ENCODE data around the gene SEL1L3. TPM values are rescaled to one million over a fixed set of nuclear protein-coding genes. Genes with fewer than 3 reads are reported as not detected.

Gene SEL1L3
- total and polyA plus RNA-seq, 2 donors: 10.8 to 33.4 TPM

DNA sequence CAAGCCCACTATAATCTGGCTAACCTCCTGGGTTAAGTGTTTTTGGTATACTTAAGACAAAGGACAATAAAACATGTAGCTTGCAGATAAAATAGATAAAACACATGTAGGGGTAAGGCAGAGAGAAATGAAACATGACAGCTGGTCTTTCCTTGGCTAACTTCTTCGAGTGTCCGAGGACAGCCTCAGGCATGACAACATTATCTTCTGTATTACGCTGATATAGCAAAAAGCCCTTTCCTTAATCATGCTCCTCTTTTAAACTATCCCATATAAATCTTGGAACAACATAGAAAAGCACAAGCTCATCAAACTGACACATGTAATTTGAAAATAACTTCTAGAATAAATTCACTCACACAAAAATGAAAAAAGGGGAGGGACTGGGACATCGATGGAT is 91.1 kb downstream of the SEL1L3 start:
- H3K4me1 ChIP-seq (ENCODE audit: insufficient read depth): no peaks in the 10 kb centered on the region
- 38% methylated on average over 4 of the region's 4 CpGs for WGBS
- DNase-seq (ENCODE audit: extremely low spot score): no peak
- no peak overlapping the region for H3K4me3 ChIP-seq (ENCODE audit: low read depth, low read length)
- no peak overlapping the region for H3K27ac ChIP-seq (ENCODE audit: low read depth)
- peaks cover under 1% of the 10 kb centered on the region for H3K36me3 ChIP-seq (ENCODE audit: insufficient read depth)

GRCh38 chr4:25770847-25771246 is 91.9 kb downstream of the SEL1L3 start:
- WGBS: 33% methylated on average over 1 of the region's 1 CpG

GRCh38 chr4:25769251-25769650 is 93.5 kb downstream of the SEL1L3 start:
- no peaks in the 10 kb centered on the region for H3K4me1 ChIP-seq (ENCODE audit: insufficient read depth)
- no peak for DNase-seq (ENCODE audit: extremely low spot score)
- no peak overlapping the region for H3K27ac ChIP-seq (ENCODE audit: low read depth)
- WGBS: 27% methylated on average over 4 of the region's 4 CpGs
- H3K36me3 ChIP-seq (ENCODE audit: insufficient read depth): peaks cover 3% of the 10 kb centered on the region
- no peak overlapping the region for H3K4me3 ChIP-seq (ENCODE audit: low read depth, low read length)

More at GRCh38 chr4:25770847-25771246, 91.9 kb downstream of the SEL1L3 start:
- Histone ChIP-seq H3K4me1 (ENCODE audit: insufficient read depth) (no peaks in the 10 kb centered on the region), H3K4me3 (ENCODE audit: low read depth, low read length) (no peak overlapping the region), H3K27ac (ENCODE audit: low read depth) (no peak overlapping the region), H3K36me3 (ENCODE audit: insufficient read depth) (peaks cover 3% of the 10 kb centered on the region)
- no peak for DNase-seq (ENCODE audit: extremely low spot score)

DNA sequence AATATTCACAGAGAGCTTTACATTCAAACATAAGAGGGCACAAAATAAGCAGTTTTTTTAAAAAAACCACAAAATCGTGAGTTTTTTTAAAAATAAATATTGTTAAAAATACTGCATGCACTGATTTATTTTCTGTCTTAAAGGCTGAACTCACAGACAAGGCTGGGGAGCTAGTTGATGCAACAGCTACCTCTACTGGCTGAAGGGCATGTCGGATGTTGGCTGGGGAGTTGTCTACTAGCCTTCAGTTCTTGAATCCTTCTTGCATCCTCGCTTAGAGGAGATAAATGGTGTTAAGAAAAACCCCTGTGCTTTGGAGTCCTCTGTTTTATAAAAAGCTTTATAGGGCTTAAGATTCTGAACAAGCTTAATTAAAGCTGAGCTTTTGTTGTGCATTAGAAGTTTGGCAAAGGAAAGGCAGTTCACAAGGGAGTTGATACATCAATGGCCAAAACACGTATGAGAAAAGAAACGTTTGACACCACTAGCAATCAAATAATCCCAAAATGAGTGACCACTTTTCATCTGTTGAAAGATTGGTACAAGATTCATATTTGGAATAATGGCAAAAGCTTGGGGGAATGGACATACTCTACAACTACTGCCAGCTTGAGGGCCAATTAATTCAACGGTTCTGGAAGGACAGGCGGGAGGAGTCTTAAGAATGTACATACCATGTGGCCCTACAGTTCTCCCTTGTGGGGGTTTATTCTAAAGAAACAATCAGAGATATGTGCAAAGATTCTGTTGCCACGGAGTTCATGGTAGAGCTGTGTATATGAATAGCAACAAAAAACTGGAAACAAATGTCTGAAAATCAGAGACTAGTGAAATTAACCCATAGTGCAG is 94.7 kb downstream of the SEL1L3 start:
- 43% methylated on average over 8 of the region's 8 CpGs for WGBS
- Histone ChIP-seq H3K27ac (ENCODE audit: low read depth) (no peak overlapping the region), H3K4me1 (ENCODE audit: insufficient read depth) (no peaks in the 10 kb centered on the region), H3K4me3 (ENCODE audit: low read depth, low read length) (no peak overlapping the region), H3K36me3 (ENCODE audit: insufficient read depth) (peaks cover 3% of the 10 kb centered on the region)
- peak; percentile 41 for DNase-seq (ENCODE audit: extremely low spot score)

DNA sequence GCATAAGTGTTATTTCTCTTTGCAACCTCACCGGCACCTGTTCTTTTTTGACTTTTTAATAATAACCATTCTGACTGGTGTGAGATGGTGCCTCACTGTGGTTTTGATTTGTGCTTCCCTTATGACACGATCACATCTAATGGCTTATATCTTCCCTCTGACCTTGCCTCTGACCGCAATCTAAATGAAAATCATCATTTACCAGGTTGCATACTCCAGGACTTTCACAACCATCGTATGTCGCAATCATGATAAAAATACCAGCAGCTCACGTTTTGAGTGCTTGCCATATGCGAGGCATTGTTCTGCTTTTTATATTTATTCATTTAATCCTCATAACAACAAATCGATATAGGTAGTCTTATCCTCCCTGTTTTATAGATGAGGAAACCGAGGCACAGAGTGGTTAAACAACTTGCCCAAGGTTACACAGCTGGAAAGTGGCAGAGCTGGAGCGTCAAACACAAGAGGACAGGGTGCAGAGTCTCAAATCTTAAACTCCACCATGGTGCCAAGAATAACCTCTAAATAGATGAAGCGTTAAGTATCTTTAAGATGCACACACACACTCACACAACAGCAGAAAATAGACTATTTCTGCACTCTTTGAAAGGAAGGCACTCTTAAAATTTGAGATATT is 102.2 kb downstream of the SEL1L3 start:
- no peak for DNase-seq (ENCODE audit: extremely low spot score)
- Histone ChIP-seq H3K4me1 (ENCODE audit: insufficient read depth) (no peaks in the 10 kb centered on the region), H3K27ac (ENCODE audit: low read depth) (no peak overlapping the region), H3K36me3 (ENCODE audit: insufficient read depth) (no peaks in the 10 kb centered on the region), H3K4me3 (ENCODE audit: low read depth, low read length) (no peak overlapping the region)
- WGBS: 85% methylated on average over 11 of the region's 11 CpGs

DNA sequence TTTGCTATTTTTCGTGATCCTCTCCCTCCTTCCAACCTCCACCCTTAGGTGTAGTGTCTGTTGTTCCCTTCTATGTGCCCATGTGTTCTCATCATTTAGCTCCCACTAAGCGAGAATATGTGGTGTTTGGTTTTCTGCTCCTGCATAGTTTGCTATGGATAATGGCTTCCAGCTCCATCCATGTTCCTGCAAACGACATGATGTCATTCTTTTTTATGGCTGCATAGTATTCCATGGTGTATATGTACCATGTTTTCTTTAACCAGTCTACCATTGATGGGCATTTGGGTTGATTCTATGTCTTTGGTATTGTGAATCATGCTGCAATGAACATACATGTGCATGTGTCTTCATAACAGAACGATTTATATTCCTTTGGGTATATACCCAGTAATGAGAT is 102.7 kb downstream of the SEL1L3 start:
- no peak for DNase-seq (ENCODE audit: extremely low spot score)
- H3K4me1 ChIP-seq (ENCODE audit: insufficient read depth): no peaks in the 10 kb centered on the region
- H3K27ac ChIP-seq (ENCODE audit: low read depth): no peak overlapping the region
- no peak overlapping the region for H3K4me3 ChIP-seq (ENCODE audit: low read depth, low read length)
- 94% methylated on average over 4 of the region's 4 CpGs for WGBS
- H3K36me3 ChIP-seq (ENCODE audit: insufficient read depth): no peaks in the 10 kb centered on the region

DNA sequence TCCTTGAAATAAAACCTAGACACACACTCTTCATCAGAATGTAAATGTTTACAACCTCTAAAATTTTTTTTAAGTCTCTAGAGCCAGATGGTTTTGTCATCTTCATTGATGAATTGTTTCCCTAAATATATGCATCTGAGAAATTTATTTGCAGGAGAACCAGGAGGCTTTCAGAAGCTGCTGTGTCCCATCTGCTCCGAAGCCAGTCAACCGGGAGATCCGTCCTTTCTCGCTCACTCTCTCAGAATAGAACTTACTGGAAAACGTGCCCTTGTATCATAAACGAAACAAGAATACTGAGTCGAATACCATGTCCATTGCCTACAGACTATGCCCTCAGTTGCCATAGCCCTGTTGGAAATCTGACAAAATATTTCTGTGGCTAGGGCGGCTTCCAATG is 103.7 kb downstream of the SEL1L3 start:
- Histone ChIP-seq H3K36me3 (ENCODE audit: insufficient read depth) (no peaks in the 10 kb centered on the region), H3K4me3 (ENCODE audit: low read depth, low read length) (no peak overlapping the region), H3K27ac (ENCODE audit: low read depth) (no peak overlapping the region), H3K4me1 (ENCODE audit: insufficient read depth) (no peaks in the 10 kb centered on the region)
- DNase-seq (ENCODE audit: extremely low spot score): no peak
- 88% methylated on average over 8 of the region's 8 CpGs for WGBS

GRCh38 chr4:25757452-25757851 is 105.3 kb downstream of the SEL1L3 start:
- Histone ChIP-seq H3K36me3 (ENCODE audit: insufficient read depth) (no peaks in the 10 kb centered on the region), H3K4me3 (ENCODE audit: low read depth, low read length) (no peak overlapping the region), H3K4me1 (ENCODE audit: insufficient read depth) (no peaks in the 10 kb centered on the region), H3K27ac (ENCODE audit: low read depth) (no peak overlapping the region)
- DNase-seq (ENCODE audit: extremely low spot score): no peak
- 94% methylated on average over 8 of the region's 8 CpGs for WGBS

DNA sequence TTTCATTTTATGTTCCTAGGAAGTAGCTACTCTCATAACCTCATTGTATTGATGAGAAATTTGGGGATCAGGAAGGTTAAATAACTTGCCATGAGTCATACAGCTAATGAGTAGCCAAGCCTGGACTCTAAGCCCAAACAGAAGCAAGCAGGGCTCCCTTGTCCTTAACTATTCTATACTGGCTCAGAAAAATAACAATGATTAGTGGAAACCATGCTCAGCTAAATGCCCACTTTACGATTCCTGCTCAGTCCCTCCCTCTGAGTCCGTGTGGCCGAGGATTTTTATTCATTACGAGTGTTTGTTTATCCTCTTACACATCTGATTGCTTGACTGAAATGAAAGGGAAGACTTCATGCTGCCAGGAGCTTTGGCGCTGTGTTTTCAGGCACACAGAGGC is 106.3 kb downstream of the SEL1L3 start:
- no peaks in the 10 kb centered on the region for H3K36me3 ChIP-seq (ENCODE audit: insufficient read depth)
- H3K4me1 ChIP-seq (ENCODE audit: insufficient read depth): no peaks in the 10 kb centered on the region
- no peak overlapping the region for H3K27ac ChIP-seq (ENCODE audit: low read depth)
- H3K4me3 ChIP-seq (ENCODE audit: low read depth, low read length): no peak overlapping the region
- no peak for DNase-seq (ENCODE audit: extremely low spot score)
- 54% methylated on average over 5 of the region's 5 CpGs for WGBS

GRCh38 chr4:25755911-25756310 is 106.9 kb downstream of the SEL1L3 start:
- no peak for DNase-seq (ENCODE audit: extremely low spot score)
- Histone ChIP-seq H3K4me1 (ENCODE audit: insufficient read depth) (no peaks in the 10 kb centered on the region), H3K36me3 (ENCODE audit: insufficient read depth) (no peaks in the 10 kb centered on the region), H3K4me3 (ENCODE audit: low read depth, low read length) (no peak overlapping the region), H3K27ac (ENCODE audit: low read depth) (no peak overlapping the region)
- WGBS: 88% methylated on average over 9 of the region's 9 CpGs

GRCh38 chr4:25753239-25753638 is 109.5 kb downstream of the SEL1L3 start:
- WGBS: 92% methylated on average over 5 of the region's 5 CpGs
- DNase-seq (ENCODE audit: extremely low spot score): no peak
- H3K36me3 ChIP-seq (ENCODE audit: insufficient read depth): no peaks in the 10 kb centered on the region
- no peaks in the 10 kb centered on the region for H3K4me1 ChIP-seq (ENCODE audit: insufficient read depth)
- H3K27ac ChIP-seq (ENCODE audit: low read depth): no peak overlapping the region
- H3K4me3 ChIP-seq (ENCODE audit: low read depth, low read length): no peak overlapping the region

DNA sequence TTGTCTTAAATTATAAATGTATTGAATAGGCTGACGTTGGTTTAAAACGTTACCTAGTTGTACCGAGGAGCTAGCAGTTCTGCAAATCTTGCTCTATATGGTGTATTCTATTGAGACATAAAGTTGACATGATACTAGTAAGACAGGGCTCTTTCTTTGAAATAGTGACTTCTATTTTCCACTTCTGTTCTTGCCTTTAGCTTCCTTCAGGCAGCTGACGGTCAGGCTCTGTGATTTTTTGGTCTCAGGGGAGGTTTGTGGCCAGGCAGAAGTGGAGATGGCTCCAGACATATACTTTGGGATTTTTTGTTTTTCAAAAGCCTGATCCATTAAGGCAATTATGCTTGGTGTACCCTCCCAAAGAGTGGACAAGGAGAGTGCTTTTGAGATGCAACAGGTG is 111.9 kb downstream of the SEL1L3 start:
- 89% methylated on average over 4 of the region's 4 CpGs for WGBS
- H3K4me3 ChIP-seq (ENCODE audit: low read depth, low read length): no peak overlapping the region
- H3K4me1 ChIP-seq (ENCODE audit: insufficient read depth): no peaks in the 10 kb centered on the region
- H3K36me3 ChIP-seq (ENCODE audit: insufficient read depth): no peaks in the 10 kb centered on the region
- no peak for DNase-seq (ENCODE audit: extremely low spot score)
- H3K27ac ChIP-seq (ENCODE audit: low read depth): no peak overlapping the region

DNA sequence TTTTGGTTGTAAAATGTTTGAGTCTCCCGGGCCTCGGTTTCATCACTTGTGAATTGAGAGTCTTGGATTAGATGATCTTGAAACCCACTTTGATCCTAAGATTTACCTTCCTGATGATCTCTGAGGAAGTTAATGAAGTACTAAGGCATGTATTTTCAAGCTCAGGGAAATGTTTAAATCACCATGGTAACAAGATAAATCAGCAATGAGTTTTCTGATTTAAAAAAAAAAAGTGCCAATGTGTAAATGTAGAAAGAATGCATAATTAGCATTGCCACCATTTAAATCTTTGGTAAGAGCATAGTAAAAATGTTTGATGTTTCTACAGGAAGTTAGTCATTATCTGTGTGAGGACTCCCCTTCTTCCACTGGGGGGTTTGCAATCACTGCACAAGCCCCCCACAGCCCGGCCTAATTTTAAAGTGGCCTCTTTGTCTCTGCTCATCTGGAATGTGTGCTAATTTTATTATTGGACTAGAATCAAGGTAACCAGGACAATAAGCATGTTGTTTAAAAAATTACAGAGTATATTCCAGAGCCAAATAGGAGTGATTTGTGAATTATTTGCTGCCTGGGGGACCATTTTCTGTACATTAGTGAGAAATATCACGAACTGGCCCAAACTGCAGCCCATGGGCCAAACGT is 113.5 kb downstream of the SEL1L3 start:
- Histone ChIP-seq H3K36me3 (ENCODE audit: insufficient read depth) (no peaks in the 10 kb centered on the region), H3K4me3 (ENCODE audit: low read depth, low read length) (no peak overlapping the region), H3K27ac (ENCODE audit: low read depth) (no peak overlapping the region), H3K4me1 (ENCODE audit: insufficient read depth) (no peaks in the 10 kb centered on the region)
- 78% methylated on average over 5 of the region's 5 CpGs for WGBS
- no peak for DNase-seq (ENCODE audit: extremely low spot score)

GRCh38 chr4:25743971-25744370 is 118.8 kb downstream of the SEL1L3 start:
- Histone ChIP-seq H3K27ac (ENCODE audit: low read depth) (no peak overlapping the region), H3K4me3 (ENCODE audit: low read depth, low read length) (no peak overlapping the region), H3K4me1 (ENCODE audit: insufficient read depth) (no peaks in the 10 kb centered on the region), H3K36me3 (ENCODE audit: insufficient read depth) (no peaks in the 10 kb centered on the region)
- WGBS: 81% methylated on average over 3 of the region's 3 CpGs
- DNase-seq (ENCODE audit: extremely low spot score): no peak

Data from urinary bladder (tissue), 4 donors.